ENCODE measurements around the gene SAMD7. TPM values are rescaled to one million over a fixed set of nuclear protein-coding genes. Genes with fewer than 3 reads are reported as not detected.

Gene SAMD7
- total RNA-seq, 4 donors from 2014 or later: not detected

DNA sequence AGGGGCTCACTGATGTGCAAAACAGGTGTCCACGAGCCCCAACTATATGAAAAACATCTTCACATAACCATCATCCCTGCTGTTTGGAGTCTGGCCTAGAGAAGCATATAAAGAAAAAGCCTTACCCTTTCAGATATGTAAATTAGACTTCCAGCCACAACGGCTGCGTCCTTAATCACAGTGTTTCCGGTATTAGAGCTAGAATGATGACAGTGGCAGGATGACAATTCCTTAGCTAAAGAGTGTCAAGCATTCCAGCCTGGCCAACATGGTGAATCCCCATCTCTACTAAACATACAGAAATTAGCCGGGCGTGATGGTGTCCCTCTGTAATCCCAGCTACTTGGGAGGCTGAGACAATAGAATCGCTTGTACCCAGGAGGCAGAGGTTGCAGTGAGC lies 19.5 kb upstream of the SAMD7 start:
- DNase-seq (ENCODE audit: low spot score): no peak
- no peak for ATAC-seq (ENCODE audit: low FRiP score)
- TF ChIP-seq, protein P1, sequence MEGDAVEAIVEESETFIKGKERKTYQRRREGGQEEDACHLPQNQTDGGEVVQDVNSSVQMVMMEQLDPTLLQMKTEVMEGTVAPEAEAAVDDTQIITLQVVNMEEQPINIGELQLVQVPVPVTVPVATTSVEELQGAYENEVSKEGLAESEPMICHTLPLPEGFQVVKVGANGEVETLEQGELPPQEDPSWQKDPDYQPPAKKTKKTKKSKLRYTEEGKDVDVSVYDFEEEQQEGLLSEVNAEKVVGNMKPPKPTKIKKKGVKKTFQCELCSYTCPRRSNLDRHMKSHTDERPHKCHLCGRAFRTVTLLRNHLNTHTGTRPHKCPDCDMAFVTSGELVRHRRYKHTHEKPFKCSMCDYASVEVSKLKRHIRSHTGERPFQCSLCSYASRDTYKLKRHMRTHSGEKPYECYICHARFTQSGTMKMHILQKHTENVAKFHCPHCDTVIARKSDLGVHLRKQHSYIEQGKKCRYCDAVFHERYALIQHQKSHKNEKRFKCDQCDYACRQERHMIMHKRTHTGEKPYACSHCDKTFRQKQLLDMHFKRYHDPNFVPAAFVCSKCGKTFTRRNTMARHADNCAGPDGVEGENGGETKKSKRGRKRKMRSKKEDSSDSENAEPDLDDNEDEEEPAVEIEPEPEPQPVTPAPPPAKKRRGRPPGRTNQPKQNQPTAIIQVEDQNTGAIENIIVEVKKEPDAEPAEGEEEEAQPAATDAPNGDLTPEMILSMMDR (IDR thresholded peaks at IDR 0.05): no peak

DNA sequence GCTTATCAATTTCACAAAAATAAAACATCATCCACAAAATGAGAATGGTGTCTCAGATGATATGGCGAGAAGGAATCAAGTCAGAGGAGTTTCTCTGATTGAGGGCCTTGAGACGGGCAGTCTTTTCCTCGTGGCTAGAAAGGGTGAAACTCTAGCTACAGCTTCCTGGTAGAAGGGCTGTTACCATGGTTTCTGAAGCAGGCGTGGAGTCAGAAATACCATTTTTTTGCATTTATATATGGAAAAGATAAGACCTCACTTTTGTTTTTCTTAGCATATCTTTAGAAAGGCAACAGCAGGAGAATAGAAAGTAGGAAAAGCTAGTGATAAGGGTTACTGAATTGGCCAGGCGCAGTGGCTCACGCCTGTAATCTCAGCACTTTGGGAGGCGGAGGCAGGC lies 17.3 kb upstream of the SAMD7 start:
- no peak for ATAC-seq (ENCODE audit: low FRiP score)

DNA sequence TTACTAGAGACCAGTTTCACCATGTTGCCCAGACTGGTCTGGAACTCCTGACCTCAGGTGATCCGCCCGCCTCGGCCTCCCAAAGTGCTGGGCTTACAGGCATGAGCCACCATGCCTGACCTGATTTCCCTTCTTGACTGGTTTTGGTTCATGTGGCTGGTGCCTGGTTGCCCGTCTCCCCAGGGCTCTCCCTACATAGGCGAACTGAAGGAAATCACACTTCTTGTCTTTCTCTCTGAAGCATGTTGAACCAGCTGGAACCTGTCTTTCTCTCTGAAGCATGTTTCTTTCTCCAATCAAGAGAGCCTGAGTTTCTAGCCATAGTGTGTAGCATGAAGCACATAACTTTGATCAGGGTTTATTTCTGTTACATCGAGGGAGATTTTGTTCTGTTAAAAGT lies 16.3 kb upstream of the SAMD7 start:
- TF ChIP-seq, protein P1 (IDR thresholded peaks at IDR 0.05): no peak
- no peak for ATAC-seq (ENCODE audit: low FRiP score)
- no peak for DNase-seq (ENCODE audit: low spot score)

More for the DNA sequence above, 17.3 kb upstream of the SAMD7 start:
- TF ChIP-seq, protein P1 (IDR thresholded peaks at IDR 0.05): no peak
- no peak for DNase-seq (ENCODE audit: low spot score)

DNA sequence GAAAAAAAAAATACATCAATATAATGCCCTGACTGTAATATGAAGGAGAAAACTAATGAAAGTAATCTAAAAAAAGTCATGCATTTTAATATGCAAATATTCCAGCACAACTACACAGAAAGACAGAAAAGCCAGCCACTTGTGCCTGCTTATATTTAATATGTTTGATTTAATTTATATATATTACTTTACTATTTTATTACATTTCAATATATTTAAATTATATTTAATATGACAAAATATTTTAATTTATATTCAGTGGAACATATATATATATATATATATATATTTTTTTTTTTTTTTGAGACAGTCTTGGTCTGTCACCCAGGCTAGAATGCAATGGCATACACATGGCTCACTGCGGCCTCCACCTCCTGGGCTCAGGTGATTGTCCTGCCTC lies 14.1 kb upstream of the SAMD7 start:
- TF ChIP-seq, protein P1 (IDR thresholded peaks at IDR 0.05): no peak
- DNase-seq (ENCODE audit: low spot score) (no peak), ATAC-seq (ENCODE audit: low FRiP score) (no peak)

DNA sequence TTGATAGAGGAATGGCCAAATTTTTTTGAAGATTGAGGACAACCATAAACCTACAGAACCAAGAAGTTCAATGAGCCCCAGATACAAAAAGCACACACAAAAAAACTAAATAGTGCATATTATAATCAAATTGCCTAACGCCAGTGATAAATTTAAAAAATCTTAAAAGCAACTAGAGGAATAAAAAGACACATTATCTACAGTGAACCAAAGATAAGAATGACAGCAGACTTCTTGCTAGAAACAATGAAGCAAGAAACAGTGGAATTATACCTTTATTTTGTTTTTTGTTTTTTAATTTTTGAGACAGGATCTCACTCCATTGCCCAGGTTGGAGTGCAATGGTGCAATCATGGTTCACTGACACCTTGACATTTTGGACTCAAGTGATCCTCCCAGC lies 9.9 kb upstream of the SAMD7 start:
- TF ChIP-seq, protein P1 (IDR thresholded peaks at IDR 0.05): no peak
- ATAC-seq (ENCODE audit: low FRiP score) (no peak), DNase-seq (ENCODE audit: low spot score) (no peak)

DNA sequence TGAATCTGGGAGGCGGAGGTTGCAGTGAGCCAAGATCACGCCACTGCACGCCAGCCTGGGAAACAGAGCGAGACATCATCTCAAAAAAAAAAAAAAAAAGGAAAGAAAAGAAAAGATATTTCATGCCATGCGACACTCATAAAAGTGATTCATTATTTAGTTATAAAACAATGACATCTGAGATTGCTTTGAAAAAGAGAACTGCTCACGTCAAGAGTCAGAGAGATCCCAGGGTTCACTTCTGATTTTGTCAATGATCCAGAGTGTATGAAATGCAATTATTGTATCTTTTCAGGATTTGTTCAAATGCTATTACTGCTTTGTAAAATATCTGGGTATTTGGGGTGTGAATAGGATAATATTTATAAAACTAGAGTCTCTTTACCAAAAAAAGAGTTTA lies 6.0 kb upstream of the SAMD7 start:
- ATAC-seq (ENCODE audit: low FRiP score): no peak
- DNase-seq (ENCODE audit: low spot score): no peak
- TF ChIP-seq, protein P1 (IDR thresholded peaks at IDR 0.05): no peak

DNA sequence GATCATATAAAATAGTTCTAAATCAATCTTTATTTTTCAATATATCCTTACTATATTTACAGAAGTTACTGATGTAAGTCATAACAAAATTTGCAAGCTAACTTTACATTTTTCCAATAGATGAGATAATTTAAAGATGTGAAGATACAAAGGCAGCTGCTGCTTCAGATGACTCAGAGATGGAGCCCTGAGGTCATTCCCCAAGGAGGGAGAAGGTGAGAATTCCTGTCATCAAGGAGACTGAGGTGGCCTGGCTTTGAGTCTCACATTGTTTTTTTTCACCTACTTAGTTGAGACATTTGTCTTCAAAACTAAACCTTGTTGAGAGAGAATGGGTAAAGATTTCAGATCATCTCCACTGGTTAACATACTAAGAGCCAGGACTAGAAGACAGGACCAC lies 3.9 kb upstream of the SAMD7 start:
- TF ChIP-seq, protein P1 (IDR thresholded peaks at IDR 0.05): no peak
- ATAC-seq (ENCODE audit: low FRiP score) (no peak), DNase-seq (ENCODE audit: low spot score) (no peak)
